ENCODE measurements around the gene CDH4.

The CDH4 gene

GRCh38 chr20:61763740-61764400 is 511.8 kb downstream of the CDH4 start:
- DNase-seq: no peak

- DNase-seq: no peak
Measured at GRCh38 chr20:61764471-61765025, 512.5 kb downstream of the CDH4 start.

GRCh38 chr20:61765081-61765870 is 513.2 kb downstream of the CDH4 start:
- DNase-seq: no peak

GRCh38 chr20:61765871-61766654 is 514.0 kb downstream of the CDH4 start:
- no peak for DNase-seq

- no peak for DNase-seq
Measured at GRCh38 chr20:61766921-61767610, 515.0 kb downstream of the CDH4 start.

GRCh38 chr20:61767761-61768494 is 515.9 kb downstream of the CDH4 start:
- no peak for DNase-seq

- DNase-seq: no peak
Measured at GRCh38 chr20:61768571-61769285, 516.7 kb downstream of the CDH4 start.

- no peak for DNase-seq
Measured at GRCh38 chr20:61769286-61769832, 517.3 kb downstream of the CDH4 start.

- DNase-seq: no peak
Measured at GRCh38 chr20:61770113-61770585, 518.1 kb downstream of the CDH4 start.

GRCh38 chr20:61771805-61772350 is 519.8 kb downstream of the CDH4 start:
- DNase-seq: no peak

GRCh38 chr20:61772828-61773631 is 521.0 kb downstream of the CDH4 start:
- DNase-seq: no peak

- DNase-seq: no peak
Measured at GRCh38 chr20:61773926-61774587, 522.0 kb downstream of the CDH4 start.

- DNase-seq: no peak
Measured at GRCh38 chr20:61775423-61775822, 523.4 kb downstream of the CDH4 start.

GRCh38 chr20:61776491-61777075 is 524.5 kb downstream of the CDH4 start:
- DNase-seq: no peak

GRCh38 chr20:61777773-61778494 is 525.9 kb downstream of the CDH4 start:
- no peak for DNase-seq

- DNase-seq: no peak
Measured at GRCh38 chr20:61778495-61778863, 526.4 kb downstream of the CDH4 start.

- no peak for DNase-seq
Measured at GRCh38 chr20:61779176-61779965, 527.3 kb downstream of the CDH4 start.
